HG02885 (cell line): ENCODE results near the gene CCNK.

Experiments
- ATAC-seq: cut with Tn5 transposase; IDR thresholded peaks from one replicate; pipeline ENCODE4 v1.9.1; 2021; ENCODE audit warnings: mild to moderate bottlenecking; ENCODE audit not compliant: unreplicated experiment, poor library complexity

CCNK gene

GRCh38 chr14:99518441-99519346, 37.5 kb downstream of the CCNK start:
- ATAC-seq = peak; percentile 79

DNA sequence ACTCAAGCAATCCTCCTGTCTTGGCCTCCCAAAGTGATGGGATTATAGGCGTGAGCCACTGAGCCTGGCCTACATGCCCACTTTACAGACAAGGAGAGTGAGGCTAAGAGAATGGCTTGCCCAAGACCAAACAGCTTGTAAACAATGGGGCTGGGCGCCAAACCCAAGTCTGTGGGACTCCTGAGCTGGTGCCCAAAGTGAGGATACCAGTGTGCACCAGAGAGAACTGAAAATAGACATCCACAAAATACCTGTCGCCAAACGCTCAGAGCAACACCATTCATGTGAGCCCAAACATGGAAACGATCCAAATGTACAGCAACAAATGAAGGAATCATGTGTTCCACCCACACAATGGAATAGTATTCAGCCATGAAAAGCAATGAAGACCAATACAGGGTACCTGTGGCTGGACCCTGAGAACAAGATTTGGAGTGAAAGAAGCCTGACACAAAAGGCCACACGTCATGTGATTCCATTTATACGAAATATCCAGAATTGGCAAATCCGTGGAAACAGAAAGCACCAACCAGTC, 38.2 kb downstream of the CCNK start:
- no peak for ATAC-seq

GRCh38 chr14:99519931-99520421, 38.8 kb downstream of the CCNK start:
- no peak for ATAC-seq

DNA sequence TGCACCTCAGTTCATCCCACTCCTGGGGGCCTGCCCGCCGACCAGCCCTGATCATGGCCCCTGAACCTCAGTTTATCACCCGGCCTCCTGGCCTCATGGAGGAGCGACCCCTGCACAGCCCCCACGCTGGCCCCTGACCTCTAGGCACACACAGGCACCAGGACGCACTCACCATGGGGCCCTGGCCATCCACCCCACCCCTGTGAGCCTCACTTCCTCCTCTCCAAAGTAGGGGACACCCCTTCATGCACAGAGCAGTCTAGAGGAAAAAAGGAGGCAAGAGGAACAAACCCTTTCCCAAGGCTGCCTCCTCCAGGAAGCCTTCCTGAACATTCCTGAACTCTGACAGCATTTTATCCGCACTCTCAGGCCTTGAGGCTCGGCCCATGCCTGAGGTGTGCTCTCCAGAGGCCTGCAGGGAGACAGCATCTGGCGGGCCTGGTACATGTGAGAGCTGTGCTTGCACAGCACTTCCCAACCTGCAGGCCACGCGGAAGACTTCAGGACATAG, 39.4 kb downstream of the CCNK start:
- no peak for ATAC-seq

DNA sequence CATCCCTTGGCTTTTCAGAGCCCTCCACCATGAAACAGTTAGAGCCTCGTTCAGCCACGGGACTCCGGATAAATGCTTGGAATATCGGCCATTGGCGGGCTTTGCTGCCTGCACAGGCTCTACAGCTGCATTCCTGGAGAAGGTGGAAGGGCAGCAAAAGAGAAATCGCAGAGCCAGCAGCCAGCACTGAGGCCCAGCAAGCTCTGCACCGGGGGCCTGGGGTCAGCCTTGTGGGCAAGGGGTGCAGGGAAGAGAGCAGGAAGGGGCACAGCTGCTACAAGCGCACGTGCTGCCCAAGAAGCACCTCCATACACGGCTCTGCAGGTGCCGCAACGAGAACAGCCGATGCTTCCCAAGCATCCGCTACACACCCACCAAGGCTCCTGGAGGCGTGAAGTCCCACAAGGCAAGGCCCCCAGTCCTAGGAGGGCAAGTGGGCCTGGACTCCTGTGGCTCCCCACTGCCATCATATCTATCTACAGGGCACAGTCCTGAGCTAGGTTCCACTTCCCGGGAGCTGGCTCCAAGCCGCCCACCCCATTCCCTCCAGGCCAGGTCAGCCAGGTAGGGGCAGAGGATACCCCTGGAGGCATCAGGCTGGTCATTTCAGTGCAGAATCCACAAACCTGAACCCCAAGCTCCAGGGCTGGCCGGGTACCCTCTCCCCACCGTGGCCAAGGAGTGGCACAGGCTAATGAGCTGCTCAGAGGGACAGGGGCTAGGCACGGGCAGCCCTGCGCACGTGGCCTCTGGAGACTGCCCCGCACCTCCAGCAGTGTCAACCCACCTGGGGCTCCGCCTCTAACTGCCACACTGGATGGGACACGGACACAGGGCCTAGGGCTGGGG, 40.2 kb downstream of the CCNK start:
- no peak for ATAC-seq

DNA sequence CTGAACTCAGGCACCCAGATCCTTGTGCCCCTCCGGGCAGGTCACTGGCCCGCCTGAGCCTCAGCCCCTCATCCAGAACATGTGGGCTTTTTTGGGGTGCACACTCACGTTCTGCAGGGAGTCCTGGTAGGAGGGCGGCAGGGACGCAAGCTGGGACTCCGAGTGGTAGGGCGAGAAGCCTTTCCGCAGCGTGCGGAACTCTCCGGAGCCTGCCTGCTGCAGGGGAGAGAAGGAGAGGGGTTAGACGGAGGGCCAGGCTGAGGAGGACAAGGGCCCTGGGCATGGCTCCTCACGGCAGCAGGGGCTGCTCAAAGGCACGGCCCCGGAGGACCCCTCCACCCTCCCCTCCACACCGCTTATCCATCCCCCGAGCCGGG, 40.8 kb downstream of the CCNK start:
- no peak for ATAC-seq

DNA sequence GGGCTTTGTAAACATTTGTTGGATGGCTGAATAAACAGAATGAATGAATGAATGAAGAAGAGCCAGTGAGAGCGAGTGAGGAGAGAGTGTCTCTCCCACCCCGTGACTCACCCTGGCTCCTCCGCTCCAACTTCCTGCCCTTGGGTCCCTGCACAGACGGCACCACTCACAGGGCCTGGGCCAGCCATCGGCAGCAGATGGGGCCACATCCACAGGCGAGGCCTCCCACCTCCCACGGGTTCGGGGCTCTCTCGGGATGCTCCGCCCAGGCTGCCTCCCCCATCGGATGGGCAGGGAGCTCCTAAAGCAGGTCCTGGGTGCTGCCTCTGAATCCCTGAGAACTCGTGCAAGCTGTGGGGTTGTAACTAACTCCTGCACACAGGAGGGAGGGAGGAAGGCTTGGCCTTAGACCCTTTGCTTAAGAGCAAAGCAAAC, 41.3 kb downstream of the CCNK start:
- ATAC-seq = no peak

DNA sequence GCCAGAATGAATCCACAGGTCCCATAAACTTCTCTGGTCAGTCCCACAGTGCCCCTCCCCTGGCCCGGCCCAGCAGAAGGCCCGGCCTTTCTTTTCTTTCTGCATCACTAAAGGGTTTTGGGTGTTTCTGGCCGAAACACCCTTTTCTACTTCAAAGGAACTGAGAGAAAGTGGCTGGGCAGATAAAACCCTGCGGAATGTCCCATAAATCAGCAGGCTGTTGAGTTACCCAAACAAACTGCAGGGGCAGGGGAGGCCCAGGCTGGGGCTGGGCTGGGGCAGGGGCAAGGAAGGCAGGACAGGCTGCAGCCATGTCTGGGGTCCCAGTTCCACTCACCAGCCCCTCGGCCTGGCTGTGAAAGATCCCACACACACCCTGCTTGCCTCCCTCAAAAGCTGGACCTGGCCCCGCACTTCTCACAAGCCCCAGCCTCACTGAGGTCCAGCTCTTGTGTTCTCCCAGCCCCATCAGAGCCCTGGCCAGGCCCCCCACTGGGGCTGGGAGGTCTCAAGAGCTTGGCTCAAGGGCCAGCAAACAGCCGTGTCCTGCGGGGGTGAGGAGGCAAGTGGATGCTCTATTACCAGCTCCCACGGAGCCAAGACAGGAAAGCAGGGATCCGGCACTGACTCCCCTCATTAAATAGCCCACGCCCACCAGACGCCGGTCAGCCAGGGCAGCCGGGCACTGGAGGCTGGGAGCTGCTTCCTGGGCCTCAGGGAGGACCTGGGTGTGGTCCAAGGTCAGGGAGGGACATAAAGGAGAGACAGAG, 41.9 kb downstream of the CCNK start:
- ATAC-seq = no peak

DNA sequence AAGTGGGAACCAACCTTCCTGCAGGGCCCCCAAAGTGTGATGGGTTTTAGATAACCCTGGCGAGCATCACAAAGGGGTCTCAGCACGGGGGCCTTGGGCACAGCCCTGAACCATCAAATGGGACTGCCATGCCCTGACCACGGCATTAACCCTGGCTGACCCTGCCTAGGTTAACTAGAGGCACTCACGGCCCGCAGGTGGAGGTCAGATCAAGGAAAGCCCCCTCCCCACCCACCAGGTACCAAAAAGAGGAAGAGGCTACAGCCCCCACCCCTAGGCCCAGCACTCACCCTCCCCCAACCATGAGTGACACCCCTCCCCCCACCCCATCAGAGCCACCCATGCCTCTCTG, 42.5 kb downstream of the CCNK start:
- no peak for ATAC-seq

DNA sequence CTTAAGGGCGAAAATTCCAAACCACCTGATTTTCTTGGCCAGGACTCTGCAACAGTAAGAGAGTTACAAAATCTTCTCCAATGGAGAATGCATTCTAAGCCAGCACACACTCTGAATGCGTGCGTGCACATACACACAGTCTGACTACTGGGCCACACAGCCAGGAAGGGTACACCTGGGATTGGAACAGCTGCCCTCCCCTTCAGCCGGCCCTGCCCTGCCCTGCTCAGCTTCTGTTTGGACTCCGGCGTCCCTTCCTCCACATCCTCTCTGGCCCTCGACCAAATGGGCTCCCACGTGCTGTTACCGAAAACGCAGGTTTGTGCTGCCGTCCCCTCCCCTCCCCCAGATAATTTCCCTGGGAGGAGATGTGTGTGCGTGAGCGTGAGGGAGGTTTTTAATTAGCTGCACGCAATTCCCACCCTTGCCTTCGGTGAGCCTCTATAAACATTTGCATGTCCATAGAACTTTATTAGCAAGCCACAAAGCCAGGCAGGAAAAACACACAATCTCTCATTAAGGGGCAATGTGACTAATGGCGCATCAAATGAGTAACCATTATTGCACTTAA, 43.0 kb downstream of the CCNK start:
- ATAC-seq = no peak

DNA sequence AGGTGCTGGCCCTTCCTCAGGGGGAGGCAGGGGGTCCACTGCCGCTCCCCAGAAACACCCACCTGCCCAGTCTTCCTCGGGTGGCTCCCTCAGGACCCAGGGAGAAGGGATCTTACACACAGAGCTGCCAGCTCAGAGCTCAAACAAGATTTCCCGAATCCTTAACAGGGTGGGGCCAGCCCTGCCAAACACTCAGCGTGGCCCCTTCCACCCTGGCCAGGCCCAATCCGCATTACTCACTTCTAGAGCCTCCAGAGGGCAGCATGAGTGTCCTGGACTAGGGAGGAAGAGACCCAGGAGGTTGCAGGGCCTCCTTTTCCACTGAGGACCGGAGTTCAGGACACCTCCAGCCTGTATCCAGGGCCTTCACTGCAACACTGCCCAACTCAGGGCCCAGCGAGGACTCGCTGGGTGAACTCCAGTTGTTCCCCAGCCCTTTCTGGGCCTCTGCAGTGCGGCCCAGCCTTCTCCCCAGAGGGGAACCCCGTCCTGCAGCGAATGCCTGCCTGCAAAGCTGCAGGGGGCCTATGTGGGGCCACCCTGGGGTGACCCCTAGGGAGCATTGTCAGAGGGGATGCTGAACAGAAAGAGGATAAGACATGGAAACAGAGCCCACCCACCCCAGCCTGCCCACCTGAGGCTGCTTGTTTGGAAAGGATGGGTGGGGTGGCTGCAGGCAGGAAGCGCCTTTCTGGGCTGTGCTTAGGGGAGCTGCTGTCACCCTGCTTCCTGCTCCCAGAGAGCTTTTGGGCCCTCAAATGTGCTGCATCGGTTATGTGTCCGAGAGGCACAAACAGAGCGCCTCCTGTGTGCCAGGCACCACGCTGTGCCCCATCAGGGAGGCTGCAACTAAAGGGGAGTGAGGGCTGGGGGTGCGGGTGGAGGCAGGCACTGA, 43.8 kb downstream of the CCNK start:
- ATAC-seq = no peak

GRCh38 chr14:99525699-99526080, 44.5 kb downstream of the CCNK start:
- ATAC-seq = no peak

DNA sequence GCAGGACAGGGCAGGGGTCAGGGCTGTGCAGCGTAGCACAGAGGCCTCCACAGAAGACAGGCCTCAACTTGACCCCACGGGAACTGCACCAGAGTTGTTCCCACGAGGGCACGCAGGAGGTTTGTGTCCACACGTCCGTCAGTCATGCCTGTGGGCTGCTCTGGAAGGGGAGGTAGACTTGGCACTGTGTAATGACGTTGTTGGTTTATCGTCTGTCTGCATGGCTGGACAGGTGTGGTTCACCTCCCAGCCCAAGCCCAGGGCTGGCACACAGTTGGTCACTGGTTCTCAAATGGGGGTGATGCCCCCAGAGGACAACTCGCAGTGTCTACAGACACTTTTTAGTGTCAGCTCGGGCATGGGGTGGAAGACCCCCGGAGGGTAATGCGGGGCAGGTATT, 45.8 kb downstream of the CCNK start:
- no peak for ATAC-seq

DNA sequence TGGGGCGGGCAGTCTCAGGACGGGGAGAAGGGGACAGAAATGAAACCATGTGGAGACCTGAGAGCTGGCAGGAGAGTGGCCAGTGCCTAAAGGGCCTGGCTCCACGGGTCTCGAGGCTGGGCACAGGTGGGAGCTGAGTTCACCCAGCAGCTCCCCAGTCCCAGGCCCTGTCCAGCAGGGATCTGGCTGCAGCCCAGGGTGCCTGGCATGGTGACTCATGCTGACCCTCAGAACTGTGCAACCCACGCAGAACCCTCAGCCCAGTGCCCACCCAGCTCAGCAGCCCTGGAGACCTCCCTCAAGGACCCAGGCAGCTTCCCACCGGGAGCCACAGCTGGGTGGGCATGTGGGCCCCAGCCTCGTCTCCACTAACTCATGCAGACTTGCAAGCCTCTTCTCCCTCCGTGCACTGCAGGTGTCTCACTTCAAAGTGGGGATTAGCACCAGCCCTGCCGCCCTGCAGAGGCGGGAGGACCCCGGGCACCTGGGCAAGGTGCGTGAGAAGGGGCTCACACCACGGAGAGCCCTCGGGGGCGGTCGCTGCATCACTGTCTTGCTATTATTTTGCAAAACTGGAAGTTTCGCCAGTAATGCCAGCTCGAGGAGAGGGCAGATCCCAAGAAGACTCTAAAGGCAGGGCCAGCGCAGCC, 46.3 kb downstream of the CCNK start:
- no peak for ATAC-seq

GRCh38 chr14:99529899-99530298, 48.7 kb downstream of the CCNK start:
- ATAC-seq = no peak

- ATAC-seq = no peak
Measured at GRCh38 chr14:99530407-99531155, 49.4 kb downstream of the CCNK start.

- no peak for ATAC-seq
Measured at GRCh38 chr14:99531251-99532096, 50.3 kb downstream of the CCNK start.
